ENCODE measurements around the gene TEAD2.

- no peak for TF ChIP-seq CTCF (IDR thresholded peaks at IDR 0.05; ENCODE audit: low read depth, low read length, poor library complexity, severe bottlenecking)
- no peak for TF ChIP-seq EZH2phosphoT487 (IDR thresholded peaks at IDR 0.05; ENCODE audit: borderline replicate concordance, low read length)
These were observed 23.4 kb downstream of the TEAD2 start for GRCh38 chr19:49338691-49339300.

All from DOHH2 (cell line).